ELR (cell line): Measurements from ENCODE around the gene ABHD8.

Experiments used
- DNase-seq: peaks from one replicate; pipeline ENCODE4 v3.0.0-alpha.2; 2015; ENCODE audit warnings: low read depth

The ABHD8 gene

DNA sequence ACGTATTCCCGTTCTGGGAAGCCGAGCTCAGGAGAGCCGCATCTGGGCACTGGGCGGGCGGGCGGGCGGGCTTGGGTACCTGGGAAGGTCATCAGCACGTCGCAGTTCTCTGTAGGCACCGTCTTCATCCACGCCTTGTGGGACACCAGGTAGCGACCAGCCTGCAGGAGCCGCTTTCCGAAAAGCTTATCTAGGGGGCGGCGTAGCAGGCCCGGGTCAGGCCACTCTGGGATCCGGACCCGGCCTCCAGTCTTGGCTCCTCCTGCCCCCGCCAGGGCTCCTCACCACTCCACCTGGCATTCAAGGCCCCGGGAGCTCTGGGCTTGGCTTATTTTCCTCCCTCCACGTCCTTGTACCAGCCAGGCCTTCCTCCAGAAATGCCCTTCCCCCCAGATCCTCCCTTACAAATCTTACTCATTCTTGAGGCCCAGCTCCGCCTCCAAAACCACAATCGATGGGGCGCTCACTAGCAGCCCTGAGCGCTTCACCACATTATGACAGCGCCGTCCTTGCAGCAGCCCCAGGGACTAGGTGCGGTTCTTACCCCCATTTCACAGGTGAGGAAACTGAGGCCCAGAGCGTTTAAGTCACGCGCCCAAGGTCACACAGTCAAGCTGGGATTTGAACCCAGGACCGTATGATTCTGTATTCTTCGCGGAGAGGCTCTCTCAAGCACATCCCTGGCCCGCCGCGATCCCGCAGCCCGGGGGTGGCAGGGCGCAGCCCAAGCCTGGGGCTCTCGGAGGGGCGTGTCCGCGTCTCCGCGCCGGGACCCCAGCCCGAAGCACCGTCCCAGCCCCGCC, 30.6 kb upstream of the ABHD8 start:
- peak; percentile 92 for DNase-seq

- peak; percentile 65 for DNase-seq
These were observed 29.7 kb upstream of the ABHD8 start for GRCh38 chr19:17332677-17333581.

- DNase-seq: no peak
These were observed 29.1 kb upstream of the ABHD8 start for GRCh38 chr19:17332360-17332676.

GRCh38 chr19:17331045-17331558, 27.9 kb upstream of the ABHD8 start:
- no peak for DNase-seq

GRCh38 chr19:17330262-17331044, 27.2 kb upstream of the ABHD8 start:
- DNase-seq: no peak

- DNase-seq: no peak
These were observed 26.4 kb upstream of the ABHD8 start for GRCh38 chr19:17329366-17330261.

DNA sequence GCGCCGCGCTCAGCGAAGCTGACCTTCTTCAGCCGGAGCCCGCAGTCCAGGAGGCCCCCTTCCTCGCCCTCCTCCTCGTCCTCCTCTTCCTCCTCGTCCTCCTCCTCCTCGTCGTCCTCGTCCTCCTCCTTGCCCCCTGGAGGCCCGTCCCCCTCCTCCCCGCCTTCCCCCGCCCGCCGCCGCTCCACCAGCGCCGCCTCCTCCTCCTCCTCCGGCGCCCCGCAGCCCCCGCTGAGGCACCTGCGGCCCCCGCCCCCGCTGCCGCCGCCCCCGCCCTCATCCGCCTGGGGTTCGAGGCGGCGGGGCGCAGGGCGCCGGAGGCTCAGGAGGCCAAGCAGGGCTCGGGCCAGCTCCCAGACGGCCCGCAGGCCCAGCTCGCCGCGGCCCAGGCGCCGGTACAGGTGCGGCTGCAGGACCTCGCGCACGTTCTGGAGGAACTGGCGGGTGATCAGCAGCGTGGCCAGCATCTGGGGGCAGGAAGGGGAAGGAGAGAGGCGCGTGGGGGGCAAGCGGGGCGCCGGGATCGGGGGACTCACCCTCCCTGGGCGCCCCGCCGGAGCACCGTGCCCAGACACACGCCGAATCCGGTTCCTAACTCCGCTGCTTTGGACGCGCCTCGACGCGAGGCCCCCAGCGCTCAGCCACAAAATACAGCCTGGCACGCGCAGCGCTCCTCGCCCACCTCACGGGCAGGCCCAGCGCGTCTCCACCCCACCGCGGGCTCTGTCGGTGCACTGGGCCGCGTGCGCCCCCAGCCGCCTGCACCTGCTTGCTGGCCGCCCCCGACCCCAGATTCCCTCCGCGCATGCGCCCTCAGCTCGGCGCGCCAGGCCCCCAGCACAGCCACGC, 25.5 kb upstream of the ABHD8 start:
- no peak for DNase-seq

DNA sequence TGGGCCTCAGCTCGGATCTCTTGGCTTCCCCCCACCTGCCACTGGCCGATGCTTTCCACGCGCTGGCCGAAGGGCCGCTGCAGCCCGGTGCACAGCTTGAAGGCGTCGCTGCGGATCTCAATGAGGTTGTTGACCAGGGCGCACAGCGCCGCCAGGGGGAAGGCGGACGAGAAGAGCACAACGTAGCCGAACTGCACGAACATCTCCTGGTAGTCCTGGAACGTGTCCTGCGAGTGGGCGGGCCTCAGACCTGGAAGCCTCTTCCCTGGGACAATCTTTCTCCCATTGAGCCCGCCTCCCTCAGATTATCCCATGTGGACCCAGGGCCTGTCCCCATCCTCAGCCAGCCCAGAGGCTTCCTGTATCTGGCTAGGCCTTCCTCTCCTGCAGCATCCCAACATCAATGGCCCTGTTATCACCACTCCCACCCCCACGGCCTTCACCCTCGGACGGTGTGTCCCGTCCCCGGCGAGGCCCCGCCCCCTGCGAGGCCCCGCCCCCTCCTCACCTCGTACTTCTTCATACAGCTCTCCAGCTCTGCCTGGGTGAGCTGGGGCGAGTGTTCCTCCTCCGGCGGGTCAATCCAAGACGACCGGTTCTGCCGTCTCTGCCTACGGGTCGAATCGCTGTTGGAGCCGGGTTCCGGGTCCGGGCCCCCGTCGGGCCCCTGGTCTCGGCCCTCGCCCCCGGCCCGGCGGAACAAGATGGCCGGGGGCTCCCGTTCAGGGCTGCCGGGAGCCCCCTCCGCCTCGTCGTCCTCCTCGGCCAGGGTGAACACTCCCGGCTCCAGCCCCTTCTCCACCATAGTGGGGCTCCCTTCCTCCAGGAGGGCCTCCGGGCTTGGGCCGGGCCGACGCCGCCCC, 24.7 kb upstream of the ABHD8 start:
- no peak for DNase-seq

DNA sequence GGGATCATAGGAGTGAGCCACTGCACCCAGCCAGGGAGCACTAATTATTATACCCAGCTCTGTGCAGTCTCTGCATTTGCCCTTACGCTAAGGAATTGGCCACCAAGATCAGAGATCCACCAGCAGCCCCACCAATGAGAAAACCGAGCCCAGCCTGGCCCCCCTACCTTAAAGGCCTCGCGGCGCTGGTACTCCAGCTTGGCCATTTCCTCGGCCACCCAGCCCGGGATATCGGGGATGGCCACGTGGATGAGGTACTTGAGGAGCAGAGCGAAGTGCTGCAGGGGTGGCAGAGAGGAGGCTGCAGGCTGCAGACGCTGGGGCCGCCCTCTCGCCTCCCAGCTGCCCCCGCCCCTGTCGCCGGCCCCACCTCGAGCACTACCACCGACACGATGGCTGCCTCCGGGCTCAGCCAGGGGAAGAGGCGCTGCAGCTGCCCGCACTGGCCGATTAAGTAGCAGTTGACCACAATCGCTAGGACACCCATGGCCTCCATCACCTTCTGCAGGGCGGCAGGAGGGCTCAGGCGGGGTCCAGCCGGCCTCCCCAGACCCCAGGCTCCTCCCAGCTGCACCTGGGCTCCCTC, 23.9 kb upstream of the ABHD8 start:
- DNase-seq: no peak

DNA sequence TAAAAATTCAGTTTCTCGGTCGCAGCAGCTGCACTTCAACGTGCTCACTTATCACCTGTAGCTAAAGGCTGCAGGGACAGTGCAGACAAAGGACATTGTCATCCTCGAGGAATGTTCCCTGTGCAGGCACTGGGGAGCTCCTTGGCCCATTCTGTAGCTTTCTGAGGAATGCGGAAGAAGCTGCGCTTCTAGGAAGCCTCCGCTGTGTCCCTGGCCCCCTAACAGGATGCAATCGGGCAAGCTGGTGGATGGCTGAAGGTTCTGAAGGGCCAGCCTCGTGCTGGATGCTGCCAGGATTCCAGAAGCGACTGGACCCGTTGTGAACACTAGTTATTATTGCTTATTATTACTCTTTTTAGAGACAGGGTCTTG, 23.4 kb upstream of the ABHD8 start:
- no peak for DNase-seq

GRCh38 chr19:17325881-17326594, 22.8 kb upstream of the ABHD8 start:
- DNase-seq: no peak

DNA sequence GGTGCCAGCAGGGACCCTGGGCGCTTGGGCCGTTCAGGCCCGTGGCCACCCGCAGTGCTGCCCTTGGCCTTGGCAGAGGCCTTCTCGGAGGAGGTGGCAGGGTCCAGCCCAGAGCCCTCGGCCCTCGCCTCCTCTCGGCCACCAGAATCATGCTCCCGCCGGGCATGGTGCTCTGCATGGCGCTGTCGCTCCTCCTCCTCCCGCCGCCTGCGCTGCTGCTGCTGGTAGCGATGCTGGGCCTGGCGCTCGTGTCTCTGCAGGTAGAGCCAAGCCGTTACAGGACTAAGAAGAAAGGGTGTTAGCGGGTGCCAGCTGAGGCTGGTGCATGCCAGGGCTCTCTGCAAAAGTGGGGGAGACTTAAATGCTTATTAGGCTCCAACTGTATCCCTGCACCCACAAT, 21.9 kb upstream of the ABHD8 start:
- DNase-seq: no peak

DNA sequence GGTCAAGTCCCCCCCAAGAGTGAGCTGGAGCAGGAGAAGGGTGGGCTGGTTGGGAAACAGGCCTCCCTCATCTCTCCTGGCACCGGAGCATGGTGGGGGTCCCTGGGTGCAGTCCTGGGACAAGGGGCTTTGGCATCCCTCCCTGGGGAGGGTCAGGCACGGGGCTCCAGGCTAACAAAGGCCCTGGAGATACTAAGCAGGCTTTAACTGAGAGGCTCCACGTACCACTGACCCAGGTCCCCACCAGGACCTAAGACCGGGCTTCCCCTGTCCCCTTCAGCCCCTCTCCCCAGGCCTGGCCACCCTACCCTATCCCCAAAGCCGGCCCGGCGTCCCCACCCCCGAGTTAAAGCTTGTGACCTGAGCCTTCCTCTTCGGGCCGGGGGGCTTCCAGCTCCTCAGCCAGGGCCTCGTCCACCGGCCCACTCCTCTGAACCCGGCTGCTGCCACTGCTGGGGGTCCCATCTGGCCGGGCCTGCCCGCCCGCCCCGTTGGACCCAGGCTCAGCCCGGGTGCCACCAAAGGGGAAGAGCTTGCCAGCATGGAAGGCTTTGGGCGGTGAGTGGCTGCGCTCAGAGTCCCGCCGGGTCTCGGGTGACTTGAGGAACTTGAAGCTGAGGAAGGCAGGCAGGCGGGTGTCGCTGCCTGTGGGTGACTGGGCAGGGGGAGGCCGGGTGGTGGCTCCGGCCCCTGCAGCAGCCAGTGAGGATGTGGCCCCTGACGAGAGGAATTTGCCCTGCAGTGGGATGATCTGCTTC, 21.3 kb upstream of the ABHD8 start:
- DNase-seq: no peak

DNA sequence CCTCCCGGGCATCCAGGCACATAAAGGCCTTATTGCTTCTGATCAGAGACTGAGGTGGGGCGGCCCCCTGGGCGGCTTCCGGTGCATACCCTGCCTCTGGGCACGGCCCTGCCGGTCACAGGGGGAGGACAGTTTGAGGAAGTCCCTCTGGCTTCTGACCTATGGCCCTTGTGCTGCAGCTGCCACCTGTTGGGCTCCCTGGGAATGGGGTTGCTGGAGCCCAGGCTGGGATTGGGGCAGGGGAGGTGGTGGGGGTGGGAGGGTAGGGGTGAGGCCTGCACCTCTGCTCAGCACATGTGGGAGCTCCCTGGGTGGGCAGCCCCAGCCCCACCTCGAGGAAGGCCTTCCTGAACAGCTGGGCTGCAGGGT, 20.7 kb upstream of the ABHD8 start:
- no peak for DNase-seq

DNA sequence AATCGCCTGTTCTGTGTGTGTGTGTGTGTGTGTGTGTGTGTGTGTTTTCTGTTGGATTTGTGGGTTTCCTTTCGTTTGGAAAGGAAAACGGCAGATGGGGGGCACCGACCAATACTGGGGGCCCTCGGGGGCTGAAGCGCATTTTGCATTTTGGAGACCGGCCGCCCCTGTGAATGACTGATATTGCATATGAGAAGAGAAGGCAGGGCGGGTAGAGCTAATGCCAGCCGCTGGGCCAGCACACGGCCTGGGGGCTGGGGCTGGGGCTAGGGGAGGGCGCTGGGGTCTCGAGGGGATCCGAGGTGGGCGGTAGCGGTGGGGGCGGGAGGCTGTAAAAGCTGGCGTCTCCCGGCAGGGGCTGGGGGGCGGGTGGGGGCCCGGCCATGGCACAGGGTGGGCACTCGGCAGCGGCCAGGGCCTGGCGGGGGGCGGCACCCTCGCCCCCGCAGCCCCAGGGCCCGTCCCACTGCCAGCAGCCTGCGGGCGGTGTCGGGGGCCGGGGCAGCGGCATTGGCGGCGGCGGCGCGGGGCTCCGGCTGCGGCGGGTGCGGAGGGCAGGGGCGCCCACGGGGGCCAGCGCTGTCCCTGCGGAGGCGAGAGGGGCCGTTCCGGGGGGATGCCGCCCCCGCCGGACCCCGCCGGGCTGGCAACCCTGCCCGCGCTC, 20.2 kb upstream of the ABHD8 start:
- DNase-seq: no peak

- DNase-seq: no peak
These were observed 19.6 kb upstream of the ABHD8 start for GRCh38 chr19:17322854-17323253.
